Panc1 (cell line): ENCODE measurements around the gene ARL10. TPM values are rescaled to one million over a fixed set of nuclear protein-coding genes. Genes with fewer than 3 reads are reported as not detected.

ENCODE experiments used
- ATAC-seq: fragments of 200-7000 bp; cut with Tn5 transposase; 2 replicates; pipeline ENCODE4 v1.9.1; 2020; ENCODE audit warnings: mild to moderate bottlenecking, moderate library complexity
- BruUV-seq: library from RNA; stranded (reverse); fragments of 400-500 nt; replicated peaks from 2 replicates; lab custom pipeline; 2021; lab: Mats Ljungman, UMichigan
- CTCF ChIA-PET: fragments of 300-600 bp; sonication (Branson Sonifier 250); formaldehyde crosslinking; loops from one replicate; lab custom pipeline; 2022; ENCODE audit warnings: antibody characterized with exemption; lab: Charles Lee
- POLR2A ChIA-PET: fragments of 300-600 bp; sonication (Branson Sonifier 250); formaldehyde crosslinking; loops from one replicate; lab custom pipeline; 2022; ENCODE audit warnings: antibody characterized with exemption; lab: Charles Lee
- DNase-seq: peaks from one replicate; pipeline ENCODE4 v3.0.0-alpha.2; 2010; ENCODE audit warnings: low read depth, low spot score
- H3K27ac ChIP-seq: 2 replicates; pipeline ENCODE4 v1.5.1; 2011; ENCODE audit warnings: mild to moderate bottlenecking, low read length, inconsistent platforms
- H3K27me3 ChIP-seq: fragments of 200-500 bp; sonication (Bioruptor generic); 2 replicates; pipeline ENCODE4 v1.6.0; 2014; ENCODE audit warnings: low read length, inconsistent platforms; ENCODE audit not compliant: control insufficient read depth, insufficient read depth
- H3K36me3 ChIP-seq: fragments of 200-500 bp; sonication (Bioruptor generic); 2 replicates; pipeline ENCODE4 v1.5.1; 2014; ENCODE audit warnings: inconsistent platforms, mild to moderate bottlenecking, low read length, moderate library complexity; ENCODE audit not compliant: control insufficient read depth, insufficient read depth
- H3K4me1 ChIP-seq: 2 replicates; pipeline ENCODE4 v1.5.1; 2011; ENCODE audit warnings: inconsistent platforms, mild to moderate bottlenecking, low read length, moderate library complexity; ENCODE audit not compliant: control insufficient read depth, insufficient read depth
- H3K4me3 ChIP-seq, 2 experiments: 2 replicates each; pipeline ENCODE4 v1.5.1; 2011 to 2012; ENCODE audit warnings: low read depth in 2 of 2, low read length in 2 of 2, mild to moderate bottlenecking in 2 of 2, inconsistent platforms in 1 of 2, moderate library complexity in 1 of 2
- H3K9me3 ChIP-seq: fragments of 200-500 bp; sonication (Bioruptor generic); 2 replicates; pipeline ENCODE4 v1.5.1; 2014; ENCODE audit warnings: low read depth, mild to moderate bottlenecking, inconsistent platforms, low read length, moderate library complexity; ENCODE audit not compliant: control insufficient read depth, insufficient read depth
- POLR2AphosphoS5 ChIP-seq: IDR thresholded peaks from 2 replicates; pipeline ENCODE4 v1.6.1; 2012; ENCODE audit warnings: mild to moderate bottlenecking, low read depth, low read length, moderate library complexity
- SIN3A ChIP-seq: IDR thresholded peaks from 2 replicates; pipeline ENCODE4 v1.6.1; 2012; ENCODE audit warnings: low read depth, mild to moderate bottlenecking, low read length, moderate library complexity, borderline replicate concordance; ENCODE audit not compliant: insufficient read depth
- TCF7L2 ChIP-seq: IDR thresholded peaks from 2 replicates; pipeline ENCODE4 v1.6.1; 2011; ENCODE audit warnings: mild to moderate bottlenecking, low read depth, low read length, inconsistent platforms
- in situ Hi-C: cut with HindIII; loops from 2 replicates; pipeline ENCODE4 v1.10.0; 2016; ENCODE audit warnings: low sequenced_read_pairs, low pct_unique_long_range_greater_than_20kb
- intact Hi-C: fragments of 100-400 bp; cut with micrococcal nuclease; formaldehyde crosslinking; loops from one replicate; pipeline ENCODE4 v1.10.0; 2022; ENCODE audit not compliant: unreplicated experiment
- total RNA-seq: library from RNA; stranded (reverse); gene quantifications from one replicate; pipeline ENCODE4 v1.2.1, GENCODE V29; 2021; ENCODE audit not compliant: unreplicated experiment
- TF ChIP-seq, protein P1 (sequence below): fragments of 450-650 bp; IDR thresholded peaks from 2 replicates; pipeline ENCODE4 v1.5.1; 2017; ENCODE audit warnings: mild to moderate bottlenecking
- TF ChIP-seq, protein P2 (sequence below), 2 experiments: IDR thresholded peaks; 2 replicates each; pipeline ENCODE4 v1.6.1; 2011 to 2012; ENCODE audit warnings: low read depth in 2 of 2, control low read depth in 1 of 2, low read length in 1 of 2, mild to moderate bottlenecking in 1 of 2, moderate library complexity in 1 of 2; ENCODE audit not compliant: insufficient read depth in 1 of 2

Gene ARL10
- total RNA-seq, 1 experiment from 2014 or later: 2.0 TPM

DNA sequence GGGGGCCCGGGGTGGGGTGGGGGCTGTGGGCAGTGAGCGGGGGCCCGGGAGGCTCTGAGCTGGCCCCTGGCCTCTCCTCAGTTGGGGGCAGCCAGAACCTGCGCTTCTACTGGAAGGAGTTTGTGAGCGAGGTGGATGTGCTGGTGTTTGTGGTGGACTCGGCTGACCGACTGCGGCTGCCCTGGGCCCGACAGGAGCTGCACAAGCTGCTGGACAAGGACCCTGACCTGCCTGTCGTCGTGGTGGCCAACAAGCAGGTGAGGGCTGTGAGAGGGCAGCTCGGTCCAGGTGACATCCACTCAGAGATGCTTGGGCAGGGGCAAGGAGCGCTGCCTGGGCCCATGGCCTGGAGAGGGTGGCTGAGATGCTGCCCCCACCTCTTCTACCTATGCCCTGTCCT, 3.4 kb downstream of the ARL10 start:
- Histone ChIP-seq H3K27ac (no peak overlapping the region), H3K36me3 (no peaks in the 10 kb centered on the region), H3K9me3 (no peaks in the 10 kb centered on the region), H3K4me3 (no peak overlapping the region), H3K4me1 (no peaks in the 10 kb centered on the region), H3K27me3 (no peaks in the 10 kb centered on the region)
- BruUV-seq: no TSS peak
- POLR2A ChIA-PET: no interaction called here
- CTCF ChIA-PET: interaction anchor here (0.6 kb wide), 1 partner anchor 13 kb away, joined by 3 read pairs; no protein-coding TSS in a partner anchor
- no peak for ATAC-seq
- intact Hi-C loops: no loop called here
- in situ Hi-C loops: no loop called here
- no peak for TF ChIP-seq POLR2AphosphoS5
- TF ChIP-seq SIN3A: no peak
- TF ChIP-seq, protein P1, sequence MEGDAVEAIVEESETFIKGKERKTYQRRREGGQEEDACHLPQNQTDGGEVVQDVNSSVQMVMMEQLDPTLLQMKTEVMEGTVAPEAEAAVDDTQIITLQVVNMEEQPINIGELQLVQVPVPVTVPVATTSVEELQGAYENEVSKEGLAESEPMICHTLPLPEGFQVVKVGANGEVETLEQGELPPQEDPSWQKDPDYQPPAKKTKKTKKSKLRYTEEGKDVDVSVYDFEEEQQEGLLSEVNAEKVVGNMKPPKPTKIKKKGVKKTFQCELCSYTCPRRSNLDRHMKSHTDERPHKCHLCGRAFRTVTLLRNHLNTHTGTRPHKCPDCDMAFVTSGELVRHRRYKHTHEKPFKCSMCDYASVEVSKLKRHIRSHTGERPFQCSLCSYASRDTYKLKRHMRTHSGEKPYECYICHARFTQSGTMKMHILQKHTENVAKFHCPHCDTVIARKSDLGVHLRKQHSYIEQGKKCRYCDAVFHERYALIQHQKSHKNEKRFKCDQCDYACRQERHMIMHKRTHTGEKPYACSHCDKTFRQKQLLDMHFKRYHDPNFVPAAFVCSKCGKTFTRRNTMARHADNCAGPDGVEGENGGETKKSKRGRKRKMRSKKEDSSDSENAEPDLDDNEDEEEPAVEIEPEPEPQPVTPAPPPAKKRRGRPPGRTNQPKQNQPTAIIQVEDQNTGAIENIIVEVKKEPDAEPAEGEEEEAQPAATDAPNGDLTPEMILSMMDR: no peak
- TF ChIP-seq, protein P2, sequence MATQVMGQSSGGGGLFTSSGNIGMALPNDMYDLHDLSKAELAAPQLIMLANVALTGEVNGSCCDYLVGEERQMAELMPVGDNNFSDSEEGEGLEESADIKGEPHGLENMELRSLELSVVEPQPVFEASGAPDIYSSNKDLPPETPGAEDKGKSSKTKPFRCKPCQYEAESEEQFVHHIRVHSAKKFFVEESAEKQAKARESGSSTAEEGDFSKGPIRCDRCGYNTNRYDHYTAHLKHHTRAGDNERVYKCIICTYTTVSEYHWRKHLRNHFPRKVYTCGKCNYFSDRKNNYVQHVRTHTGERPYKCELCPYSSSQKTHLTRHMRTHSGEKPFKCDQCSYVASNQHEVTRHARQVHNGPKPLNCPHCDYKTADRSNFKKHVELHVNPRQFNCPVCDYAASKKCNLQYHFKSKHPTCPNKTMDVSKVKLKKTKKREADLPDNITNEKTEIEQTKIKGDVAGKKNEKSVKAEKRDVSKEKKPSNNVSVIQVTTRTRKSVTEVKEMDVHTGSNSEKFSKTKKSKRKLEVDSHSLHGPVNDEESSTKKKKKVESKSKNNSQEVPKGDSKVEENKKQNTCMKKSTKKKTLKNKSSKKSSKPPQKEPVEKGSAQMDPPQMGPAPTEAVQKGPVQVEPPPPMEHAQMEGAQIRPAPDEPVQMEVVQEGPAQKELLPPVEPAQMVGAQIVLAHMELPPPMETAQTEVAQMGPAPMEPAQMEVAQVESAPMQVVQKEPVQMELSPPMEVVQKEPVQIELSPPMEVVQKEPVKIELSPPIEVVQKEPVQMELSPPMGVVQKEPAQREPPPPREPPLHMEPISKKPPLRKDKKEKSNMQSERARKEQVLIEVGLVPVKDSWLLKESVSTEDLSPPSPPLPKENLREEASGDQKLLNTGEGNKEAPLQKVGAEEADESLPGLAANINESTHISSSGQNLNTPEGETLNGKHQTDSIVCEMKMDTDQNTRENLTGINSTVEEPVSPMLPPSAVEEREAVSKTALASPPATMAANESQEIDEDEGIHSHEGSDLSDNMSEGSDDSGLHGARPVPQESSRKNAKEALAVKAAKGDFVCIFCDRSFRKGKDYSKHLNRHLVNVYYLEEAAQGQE (IDR thresholded peaks at IDR 0.05; ENCODE audit: insufficient read depth in 1 of 2, low read depth in 2 of 2, low read length in 1 of 2): no peak
- TF ChIP-seq TCF7L2: no peak
- DNase-seq: no peak

DNA sequence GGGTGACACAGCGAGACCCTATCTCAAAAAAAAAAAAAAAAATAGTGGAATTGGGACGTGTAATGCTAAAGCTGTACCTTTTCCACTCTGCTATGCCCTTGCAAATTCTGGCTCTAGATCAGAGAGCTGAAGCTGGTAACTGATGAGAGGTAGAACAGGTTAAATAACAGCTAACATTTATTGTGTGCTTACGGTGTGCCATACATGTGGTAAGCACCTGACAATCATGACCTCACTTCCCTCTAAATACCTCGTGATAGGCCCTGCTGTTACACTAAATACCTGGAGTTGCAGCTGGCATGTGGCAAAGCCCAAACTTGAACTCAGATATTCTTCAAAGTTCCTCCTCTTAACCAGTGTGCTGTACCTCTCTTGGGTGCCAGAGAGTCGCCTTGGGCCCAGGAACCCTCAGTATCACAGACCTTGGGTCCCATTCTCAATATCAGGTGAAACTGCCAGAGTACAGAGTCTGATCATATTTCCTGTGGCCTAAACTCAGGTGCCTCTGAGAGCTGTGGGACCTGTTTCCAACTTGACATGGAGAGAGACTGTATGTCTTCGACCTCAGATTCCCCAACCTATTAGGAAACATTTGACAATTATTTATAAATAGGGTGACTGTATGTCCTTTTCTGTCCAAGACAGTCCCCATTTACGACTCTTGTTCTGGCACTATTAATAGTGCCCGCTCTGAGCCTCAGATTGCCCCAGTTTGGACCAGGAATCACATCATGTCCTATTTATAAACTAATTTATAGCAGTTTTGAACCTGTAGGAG, 4.8 kb downstream of the ARL10 start:
- intact Hi-C loops (no loop called here), in situ Hi-C loops (no loop called here)
- CTCF ChIA-PET: interaction anchor here (0.6 to 0.7 kb wide), 3 partner anchors 10 to 242 kb away, joined by 4 to 5 read pairs (median 4); no protein-coding TSS in a partner anchor
- BruUV-seq: no TSS peak
- no peak for TF ChIP-seq TCF7L2
- TF ChIP-seq SIN3A: no peak
- no peak for TF ChIP-seq POLR2AphosphoS5
- TF ChIP-seq, protein P1: no peak
- TF ChIP-seq, protein P2 (IDR thresholded peaks at IDR 0.05; ENCODE audit: insufficient read depth in 1 of 2, low read depth in 2 of 2, low read length in 1 of 2): no peak
- ATAC-seq (no peak), DNase-seq (no peak)
- H3K4me1 ChIP-seq: no peaks in the 10 kb centered on the region
- POLR2A ChIA-PET: interaction anchor here (0.6 kb wide), 2 partner anchors 165 to 811 kb away, joined by 6 to 8 read pairs; no protein-coding TSS in a partner anchor
- no peak overlapping the region for H3K27ac ChIP-seq
- no peaks in the 10 kb centered on the region for H3K36me3 ChIP-seq
- H3K27me3 ChIP-seq: no peaks in the 10 kb centered on the region
- H3K9me3 ChIP-seq: no peaks in the 10 kb centered on the region
- no peak overlapping the region for H3K4me3 ChIP-seq
